Nucleus accumbens (tissue), 56 donors: ENCODE data around the gene ADH1C.
"Not testable (repeated sequence)": the region's sequence is repeated elsewhere in the genome, so short reads cannot be mapped to it uniquely, and the experiment has no call there.

ENCODE experiments used
- DNase-seq, 56 donors: peaks; one replicate each; lab custom pipeline; 2025; lab: John Stamatoyannopoulos, UW

ADH1C gene

GRCh38 chr4:99359480-99360204 lies 7.1 kb upstream of the ADH1C start:
- DNase-seq: no peak

DNA sequence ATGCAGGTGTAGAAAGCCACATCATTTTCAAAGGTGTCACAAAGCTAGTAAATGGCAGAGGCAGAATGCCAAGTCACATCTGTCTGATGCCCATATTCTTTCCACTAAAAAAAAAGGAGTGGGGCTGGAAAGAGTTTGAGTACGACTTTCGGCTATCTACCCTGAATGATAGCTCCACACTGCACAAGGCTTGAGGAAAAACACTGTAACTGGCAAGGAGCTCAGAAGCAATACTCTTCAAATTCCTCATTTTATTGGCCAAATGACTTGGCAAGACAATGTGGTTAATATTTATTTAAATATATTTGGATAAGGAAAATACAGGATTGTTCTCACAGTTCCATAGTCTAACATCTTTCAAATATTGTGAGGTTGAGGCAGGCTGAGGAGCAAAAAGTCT lies 5.4 kb upstream of the ADH1C start:
- no peak for DNase-seq

- DNase-seq: no peak
These were observed 4.4 kb upstream of the ADH1C start for GRCh38 chr4:99356992-99357391.

DNA sequence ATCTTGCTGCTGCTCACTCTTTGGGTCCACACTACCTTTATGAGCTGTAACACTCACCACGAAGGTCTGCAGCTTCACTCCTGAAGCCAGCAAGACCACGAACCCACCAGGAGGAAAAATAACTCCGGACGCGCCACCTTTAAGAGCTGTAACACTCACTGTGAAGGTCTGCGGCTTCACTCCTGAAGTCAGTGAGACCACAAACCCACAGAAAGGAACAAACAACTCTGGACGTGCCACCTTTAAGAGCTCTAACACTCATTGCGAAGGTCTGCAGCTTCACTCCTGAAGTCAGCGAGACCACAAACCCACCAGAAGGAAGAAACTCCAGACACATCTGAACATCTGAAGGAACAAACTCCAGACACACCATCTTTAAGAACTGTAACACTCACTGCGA lies 3.6 kb upstream of the ADH1C start:
- DNase-seq: not testable (repeated sequence)

GRCh38 chr4:99351487-99351886 lies 1.1 kb downstream of the ADH1C start:
- DNase-seq: no peak

DNA sequence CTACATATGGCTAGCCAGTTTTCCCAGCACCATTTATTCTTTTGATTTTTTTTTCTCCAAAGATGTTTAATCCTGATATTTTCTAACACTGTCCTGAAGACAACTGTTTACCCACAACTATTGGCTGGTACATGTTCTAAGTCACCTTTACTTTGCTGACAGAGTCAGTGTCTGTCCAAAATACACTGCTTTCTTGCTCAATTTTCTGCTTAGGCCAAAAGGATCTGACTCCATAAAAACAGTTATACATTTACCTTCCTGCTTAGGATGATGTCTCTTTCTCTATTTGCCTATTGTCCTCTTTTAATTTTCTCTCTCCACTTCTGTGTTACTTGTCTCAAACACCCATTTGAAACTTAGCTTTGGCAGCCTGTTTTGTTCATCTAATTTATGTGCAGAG lies 3.2 kb downstream of the ADH1C start:
- DNase-seq: no peak

DNA sequence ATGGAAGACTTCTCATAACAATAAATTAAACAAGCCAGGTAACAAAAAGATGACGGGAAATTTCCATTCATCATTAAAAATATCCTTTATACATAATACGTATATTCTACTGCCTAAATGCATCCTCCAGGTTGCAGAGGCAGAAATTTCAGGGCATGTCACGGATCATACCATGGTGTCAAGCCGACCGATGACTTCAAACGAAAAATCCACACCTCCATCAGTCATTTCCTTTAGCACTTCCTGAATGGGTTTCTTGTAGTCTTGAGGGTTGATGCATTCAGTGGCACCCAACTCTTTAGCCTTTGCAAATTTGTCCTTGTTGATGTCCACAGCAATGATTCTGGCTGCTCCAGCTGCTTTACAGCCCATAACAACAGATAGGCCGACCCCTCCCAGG lies 9.9 kb downstream of the ADH1C start:
- not testable (repeated sequence) for DNase-seq

GRCh38 chr4:99341426-99341825 lies 11.1 kb downstream of the ADH1C start:
- DNase-seq: no peak

DNA sequence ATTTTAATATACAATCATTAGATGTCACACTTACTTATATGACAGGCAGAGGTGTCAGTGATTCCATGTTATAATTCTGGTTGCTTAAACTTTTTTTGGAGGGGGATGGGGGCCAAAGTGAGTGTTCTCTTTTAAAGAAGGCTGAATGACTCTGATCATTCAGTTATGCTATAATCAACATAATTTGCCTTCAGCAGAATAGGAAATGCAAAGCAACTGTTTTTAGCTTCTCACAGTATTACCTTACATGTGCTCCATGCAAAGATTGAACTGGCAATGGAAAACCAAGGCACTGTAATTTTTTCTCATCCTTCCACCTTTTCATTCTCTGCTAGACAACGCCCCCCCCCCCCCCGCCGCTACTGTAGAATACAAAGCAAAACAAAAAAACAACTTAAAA lies 13.4 kb downstream of the ADH1C start:
- no peak for DNase-seq

- no peak for DNase-seq
These were observed 16.0 kb downstream of the ADH1C start for GRCh38 chr4:99336553-99336952.

DNA sequence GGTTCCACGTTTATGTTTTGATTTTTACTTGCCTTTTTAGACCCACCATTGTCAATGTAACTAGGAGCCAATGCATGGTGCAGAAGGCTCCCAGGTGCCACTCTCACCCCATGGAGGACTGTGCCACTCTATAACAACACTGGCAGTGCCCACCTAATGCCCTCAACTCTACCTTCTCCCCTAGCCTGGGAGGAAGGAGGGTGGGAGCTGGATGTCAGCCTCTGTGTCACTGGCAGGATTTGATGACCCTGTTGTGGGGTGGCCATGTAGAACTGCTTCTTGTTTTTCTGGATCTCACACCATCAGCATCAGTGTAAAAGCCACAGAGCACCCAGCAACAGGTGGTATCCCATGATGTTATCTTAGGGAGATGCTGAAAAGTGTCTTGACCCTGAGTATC lies 17.7 kb downstream of the ADH1C start:
- DNase-seq: no peak

- DNase-seq: no peak
These were observed 21.9 kb downstream of the ADH1C start for GRCh38 chr4:99330648-99331047.

GRCh38 chr4:99329876-99330275 lies 22.7 kb downstream of the ADH1C start:
- DNase-seq: no peak

- DNase-seq: no peak
These were observed 27.6 kb downstream of the ADH1C start for GRCh38 chr4:99324979-99325378.

- DNase-seq: no peak
These were observed 28.2 kb downstream of the ADH1C start for GRCh38 chr4:99324361-99324760.

GRCh38 chr4:99323756-99324155 lies 28.8 kb downstream of the ADH1C start:
- no peak for DNase-seq

DNA sequence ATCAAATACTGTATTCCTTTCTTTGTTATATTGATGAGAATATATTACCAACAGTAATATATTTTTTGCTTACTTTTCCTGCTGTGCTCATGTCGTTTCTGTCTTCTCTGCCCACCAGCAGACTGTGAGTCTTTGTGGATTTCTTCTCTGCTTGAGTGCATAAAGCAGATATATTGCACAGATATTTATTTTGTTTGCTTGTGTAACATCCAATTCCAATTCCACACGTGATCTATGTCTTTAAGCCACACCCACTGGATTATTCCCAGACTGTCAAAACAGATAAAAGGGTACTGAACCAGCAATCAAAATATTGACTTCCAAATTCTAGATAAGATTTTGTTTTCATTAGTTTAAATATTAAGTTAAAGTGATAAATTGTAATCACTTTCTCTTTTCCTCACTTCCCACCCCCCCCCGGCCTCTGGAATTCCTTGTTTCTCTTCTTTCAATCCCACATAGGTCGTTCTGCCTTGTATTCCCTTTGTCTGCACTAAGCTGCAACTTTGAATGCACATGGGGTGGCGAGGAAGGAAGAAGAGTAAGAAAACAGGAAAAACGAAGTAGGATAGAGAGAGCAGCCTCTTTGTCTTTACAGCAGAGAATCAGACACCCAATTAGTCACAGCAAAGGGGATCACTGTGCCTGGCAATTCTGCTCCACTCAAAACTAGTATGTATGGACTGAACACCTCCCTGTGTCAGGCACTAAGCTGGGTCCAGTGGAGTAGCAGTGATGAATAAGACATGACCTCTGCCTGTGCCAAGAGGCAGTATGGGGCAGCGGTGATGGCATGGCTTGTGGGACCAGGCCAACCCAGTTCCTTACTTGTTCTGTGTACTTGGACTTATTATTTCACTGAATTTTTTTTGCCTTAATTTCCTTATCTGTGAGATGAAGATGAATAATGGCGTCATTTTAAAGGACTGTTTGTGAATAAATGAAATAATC lies 31.0 kb downstream of the ADH1C start, which contains the start of gene ADH1B:
Gene ADH1B (minus strand): TSS at position 161 of the 951 bp plus-strand sequence. CDS start 70 bp downstream, at position 91.
- no peak for DNase-seq

DNA sequence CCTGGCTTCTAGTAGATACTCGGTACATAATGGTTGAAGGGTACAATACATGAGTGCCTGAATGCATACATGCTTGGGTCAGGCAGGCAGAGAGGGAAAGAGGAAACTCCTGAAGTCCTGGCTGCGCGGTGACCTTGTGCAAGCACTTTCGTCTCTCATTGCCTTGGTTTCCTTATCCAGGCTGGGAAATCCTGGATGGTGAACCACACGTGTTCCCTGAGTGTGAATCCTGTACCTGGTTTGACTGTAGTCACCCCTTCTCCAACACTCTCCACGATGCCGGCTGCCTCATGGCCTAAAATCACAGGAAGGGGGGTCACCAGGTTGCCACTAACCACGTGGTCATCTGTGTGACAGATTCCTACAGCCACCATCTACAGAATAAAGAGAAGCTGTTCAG lies 34.7 kb downstream of the ADH1C start:
- DNase-seq: not testable (repeated sequence)

DNA sequence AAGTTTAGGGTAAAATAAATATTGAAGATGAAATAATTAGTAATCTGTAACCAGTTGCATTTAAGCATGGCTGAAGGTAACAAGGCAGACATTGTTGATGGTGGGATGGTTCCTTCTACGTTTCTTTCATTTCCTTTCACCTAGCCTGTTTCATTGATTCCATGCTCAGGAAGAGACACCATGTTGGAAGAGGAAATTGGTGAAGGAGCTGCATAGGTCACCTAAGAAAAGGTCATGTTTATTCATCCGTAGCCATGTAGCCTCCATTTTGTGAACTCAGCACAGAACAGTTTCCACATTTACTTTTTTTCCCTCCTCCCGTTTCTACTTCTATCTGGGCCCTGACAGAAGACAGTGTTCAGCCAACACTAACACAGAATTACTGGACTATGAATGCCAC lies 35.2 kb downstream of the ADH1C start:
- no peak for DNase-seq

GRCh38 chr4:99315839-99316238 lies 36.7 kb downstream of the ADH1C start:
- no peak for DNase-seq

DNA sequence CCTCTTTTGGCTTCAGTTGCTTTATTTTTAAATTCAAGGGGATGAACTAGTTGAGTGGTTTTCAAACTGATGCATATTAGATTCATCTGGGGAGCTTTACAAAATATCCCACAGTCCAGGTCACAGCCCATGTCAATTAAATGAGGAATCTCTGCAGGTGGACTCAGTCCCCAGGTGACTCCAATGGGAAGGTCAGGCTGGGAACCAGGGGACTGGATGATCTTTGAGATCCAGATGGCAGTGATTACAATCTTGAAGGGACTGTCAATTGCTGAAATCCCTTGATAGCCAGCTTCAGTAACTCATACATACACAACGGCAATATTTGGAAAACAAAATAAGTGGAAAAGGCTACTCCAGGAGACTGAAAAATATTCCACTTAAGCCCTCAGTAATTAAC lies 38.3 kb downstream of the ADH1C start:
- DNase-seq: no peak

DNA sequence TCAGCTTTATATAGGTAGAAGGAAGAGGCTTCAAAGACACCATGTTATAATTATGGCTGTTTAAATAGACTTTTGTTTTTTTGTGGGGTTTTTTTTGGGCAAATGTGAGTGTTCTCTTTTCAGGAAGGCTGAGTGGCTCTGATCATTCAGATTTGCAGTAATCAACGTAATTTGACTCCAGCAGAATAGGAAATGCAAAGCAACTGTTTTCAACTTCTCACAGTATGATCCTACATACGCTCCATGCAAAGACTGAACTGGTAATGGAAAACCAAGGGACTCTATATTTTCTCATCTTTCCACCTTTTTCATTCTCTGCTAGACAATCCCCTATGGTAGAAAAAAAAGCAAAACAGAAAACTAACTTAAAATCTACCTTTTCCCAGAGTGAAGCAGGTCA lies 42.2 kb downstream of the ADH1C start:
- DNase-seq: no peak
